GM12878 (cell line): Measurements from ENCODE around the gene LENG9. TPM values are rescaled to one million over a fixed set of nuclear protein-coding genes. Genes with fewer than 3 reads are reported as not detected.
A peak's percentile ranks its signal among the peaks of the same experiment; 100 is the strongest.

Experiments
- ATAC-seq: fragments of 200-7000 bp; cut with Tn5 transposase; 3 replicates; pipeline ENCODE4 v1.9.1; 2020; ENCODE audit warnings: mild to moderate bottlenecking, moderate library complexity
- BruUV-seq: library from RNA; stranded (reverse); fragments of 400-500 nt; replicated peaks from 2 replicates; lab custom pipeline; 2021; lab: Mats Ljungman, UMichigan
- CTCF ChIA-PET: fragments of 300-600 bp; sonication (Branson Sonifier 250); formaldehyde crosslinking; extraction: SDS; loops from one replicate; lab custom pipeline; 2021; ENCODE audit warnings: inconsistent platforms; lab: Yijun Ruan, JAX
- POLR2A ChIA-PET: fragments of 350-600 bp; formaldehyde crosslinking; extraction: SDS; loops from one replicate; lab custom pipeline; 2021; ENCODE audit warnings: inconsistent platforms; lab: Charles Lee
- RAD21 ChIA-PET: fragments of 300-600 bp; sonication (Branson Sonifier 250); formaldehyde crosslinking; loops from one replicate; lab custom pipeline; 2023; ENCODE audit warnings: antibody characterized with exemption; ENCODE audit not compliant: unreplicated experiment; lab: Charles Lee
- SMC1A ChIA-PET: fragments of 300-600 bp; sonication (Branson Sonifier 250); formaldehyde crosslinking; loops from one replicate; lab custom pipeline; 2023; ENCODE audit not compliant: unreplicated experiment, uncharacterized antibody; lab: Charles Lee
- DNase-seq: peaks from one replicate; pipeline ENCODE4 v3.0.0-alpha.2; 2011; ENCODE audit warnings: low read depth, low spot score
- FAIRE-seq: peaks from 3 replicates; lab custom pipeline; 2011; peaks lifted over from hg19 to GRCh38; lab: Jason Lieb, UNC
- H2AFZ ChIP-seq: 2 replicates; pipeline ENCODE4 v1.6.0; 2011; ENCODE audit warnings: low read depth, low read length, control low read depth; ENCODE audit not compliant: control insufficient read depth
- H3K27ac ChIP-seq: 2 replicates; pipeline ENCODE4 v1.5.1; 2011; ENCODE audit warnings: control low read depth; ENCODE audit not compliant: control insufficient read depth, insufficient read depth
- H3K27me3 ChIP-seq, 2 experiments: replicated peaks in 1 of 2; 2 replicates each; pipeline versions ENCODE4 v1.6.0 to v1.6.1; 2011; ENCODE audit warnings: low read length in 1 of 2; ENCODE audit not compliant: control insufficient read depth in 2 of 2, insufficient read depth in 2 of 2
- H3K36me3 ChIP-seq, 2 experiments: 2 replicates each; pipeline ENCODE4 v1.5.1; 2011; ENCODE audit warnings: low read length in 1 of 2; ENCODE audit not compliant: control insufficient read depth in 2 of 2, insufficient read depth in 2 of 2
- H3K4me1 ChIP-seq: 2 replicates; pipeline ENCODE4 v1.6.1; 2011; ENCODE audit warnings: mild to moderate bottlenecking, low read length, moderate library complexity, mixed read lengths; ENCODE audit not compliant: control insufficient read depth, insufficient read depth
- H3K4me2 ChIP-seq: 2 replicates; pipeline ENCODE4 v1.6.0; 2011; ENCODE audit warnings: control low read depth; ENCODE audit not compliant: control insufficient read depth, insufficient read depth
- H3K4me3 ChIP-seq: fragments of 200-600 bp; sonication (generic); 2 replicates; pipeline ENCODE4 v1.5.1; 2016
- H3K79me2 ChIP-seq: 2 replicates; pipeline ENCODE4 v1.6.0; 2011; ENCODE audit warnings: low read length; ENCODE audit not compliant: control insufficient read depth, insufficient read depth
- H3K9ac ChIP-seq: 2 replicates; pipeline ENCODE4 v1.8.0; 2011; ENCODE audit warnings: low read length, control low read depth, mixed read lengths; ENCODE audit not compliant: control insufficient read depth, insufficient read depth
- H3K9me3 ChIP-seq: replicated peaks from 3 replicates; pipeline ENCODE4 v1.5.1; 2011; ENCODE audit warnings: mild to moderate bottlenecking, low read length; ENCODE audit not compliant: control insufficient read depth, insufficient read depth
- H4K20me1 ChIP-seq: 2 replicates; pipeline ENCODE4 v1.6.0; 2011; ENCODE audit not compliant: control insufficient read depth, insufficient read depth
- ATF7 ChIP-seq: fragments of 450-650 bp; IDR thresholded peaks from 2 replicates; pipeline ENCODE4 v1.6.1; 2016; ENCODE audit warnings: low read depth, mild to moderate bottlenecking
- GATAD2B ChIP-seq: fragments of 450-650 bp; conservative IDR thresholded peaks from 2 replicates; pipeline ENCODE4 v1.6.1; 2017; ENCODE audit warnings: low read depth, mild to moderate bottlenecking, moderate library complexity
- IKZF1 ChIP-seq: fragments of 450-650 bp; conservative IDR thresholded peaks from 2 replicates; pipeline ENCODE4 v1.6.1; 2017; ENCODE audit warnings: antibody characterized with exemption, mild to moderate bottlenecking
- MXI1 ChIP-seq: fragments of 150-350 bp; IDR thresholded peaks from 2 replicates; pipeline ENCODE4 v1.6.1; 2011; ENCODE audit warnings: low read depth, mild to moderate bottlenecking, inconsistent platforms, low read length, improper control_type of control experiment
- NR2F1 ChIP-seq: fragments of 450-650 bp; conservative IDR thresholded peaks from 2 replicates; pipeline ENCODE4 v1.6.1; 2017; ENCODE audit warnings: mild to moderate bottlenecking
- POLR2AphosphoS5 ChIP-seq: IDR thresholded peaks from 2 replicates; pipeline ENCODE4 v1.6.1; 2011; ENCODE audit warnings: mild to moderate bottlenecking, low read length, inconsistent platforms
- RELA ChIP-seq: fragments of 450-650 bp; IDR thresholded peaks from 2 replicates; pipeline ENCODE4 v1.8.0; 2014; ENCODE audit warnings: borderline replicate concordance; ENCODE audit not compliant: partially characterized antibody
- SIX5 ChIP-seq: IDR thresholded peaks from 2 replicates; pipeline ENCODE4 v1.6.1; 2011; ENCODE audit warnings: mild to moderate bottlenecking, low read depth, low read length, moderate library complexity; ENCODE audit not compliant: severe bottlenecking
- TCF12 ChIP-seq: IDR thresholded peaks from 2 replicates; pipeline ENCODE4 v1.6.1; 2011; ENCODE audit warnings: low read depth, mild to moderate bottlenecking, low read length
- ZNF687 ChIP-seq: fragments of 450-650 bp; IDR thresholded peaks from 2 replicates; pipeline ENCODE4 v1.6.1; 2017; ENCODE audit warnings: mild to moderate bottlenecking, moderate library complexity
- WGBS: methylation state at CpG from one replicate; pipeline ENCODE4 v1.1.6; 2016; ENCODE audit warnings: low lambda C conversion rate; ENCODE audit not compliant: insufficient replicate concordance, insufficient coverage; ENCODE audit errors: missing lambda C conversion rate; 5-methylcytosine and 5-hydroxymethylcytosine counted together
- in situ Hi-C: fragments of 300-500 bp; cut with MboI; formaldehyde crosslinking; loops from 9 replicates; pipeline ENCODE4 v1.14.3; 2018; ENCODE audit warnings: mixed read lengths
- intact Hi-C: fragments of 100-400 bp; cut with micrococcal nuclease; formaldehyde crosslinking; loops from one replicate; pipeline ENCODE4 v1.14.2; 2022; ENCODE audit not compliant: unreplicated experiment
- polyA plus RNA-seq, 11 experiments: library from polyadenylated mRNA; depleted of rRNA in 4 of 11; unstranded in 6 of 11; stranded (reverse) in 5 of 11; fragments of >200 nt; fragmentation: Nextera tagmentation in 4 of 11; fragmentation: Illumina TruSeq in 1 of 11; extraction: Ambion mirVana in 4 of 11; extraction: Trizol in 1 of 11; gene quantifications; 1 replicate in 1 of 11; 2 replicates in 10 of 11; pipeline versions ENCODE4 v1.2.1 to v1.2.3, GENCODE V29; 2011 to 2016; ENCODE audit warnings: inconsistent platforms in 2 of 11, missing spikeins in 2 of 11, low read depth in 1 of 11
- total RNA-seq, 4 experiments: library from RNA; depleted of rRNA in 3 of 4; stranded (reverse); fragments of >200 nt in 3 of 4; fragmentation: Illumina TruSeq in 1 of 4; extraction: Trizol in 1 of 4; gene quantifications; 2 replicates each; pipeline versions ENCODE4 v1.2.1 to v1.2.3, GENCODE V29; 2013 to 2021
- TF ChIP-seq, protein P1 (sequence below): IDR thresholded peaks from 2 replicates; pipeline ENCODE4 v1.6.1; 2011; ENCODE audit warnings: borderline replicate concordance, low read depth, mild to moderate bottlenecking, moderate library complexity, low read length; ENCODE audit not compliant: insufficient read depth, poor library complexity, severe bottlenecking
- TF ChIP-seq, protein P2 (sequence below): fragments of 450-650 bp; IDR thresholded peaks from 2 replicates; pipeline ENCODE4 v1.6.1; 2014; ENCODE audit warnings: mild to moderate bottlenecking
- TF ChIP-seq, protein P3 (sequence below), 3 experiments: IDR thresholded peaks in 2 of 3; conservative IDR thresholded peaks in 1 of 3; 2 replicates each; pipeline ENCODE4 v1.5.1; 2011; ENCODE audit warnings: low read depth in 3 of 3, low read length in 3 of 3, mild to moderate bottlenecking in 3 of 3, control low read depth in 2 of 3, moderate library complexity in 2 of 3, inconsistent platforms in 1 of 3, mixed read lengths in 1 of 3; ENCODE audit not compliant: control insufficient read depth in 2 of 3, insufficient read depth in 1 of 3; ENCODE audit errors: extremely low read depth in 1 of 3

The LENG9 gene
- total and polyA plus RNA-seq, 10 of the 15 experiments (the other 5 are each of a cell fraction or from before 2014, with no cell fraction given): 0.09 to 2.9 (median 0.76) TPM; not detected in 1

- Histone ChIP-seq H3K27ac (no peak overlapping the region), H3K27me3 (peaks cover 0 to 3% of the 10 kb centered on the region in 2 experiments; a peak in 2 of 4 replicates), H3K9ac (no peak overlapping the region; the same call in 1 of the 2 replicates), H3K4me1 (peaks cover 3% of the 10 kb centered on the region), H3K4me2 (peak overlapping the region; percentile 54; the same call in 1 of the 2 replicates), H3K79me2 (no peaks in the 10 kb centered on the region), H3K9me3 (no peaks in the 10 kb centered on the region), H3K36me3 (no peaks in the 10 kb centered on the region), H2AFZ (peak overlapping the region; percentile 17; the same call in 1 of the 2 replicates), H4K20me1 (no peaks in the 10 kb centered on the region), H3K4me3 (peak overlapping the region; percentile 33; the same call in 1 of the 2 replicates)
- in situ Hi-C loops: loop anchor here (10.0 kb wide), 1 partner anchor 454 kb away; no protein-coding TSS in a partner anchor
- RAD21 ChIA-PET: no interaction called here
- DNase-seq (no peak), FAIRE-seq (no peak), ATAC-seq (peak; percentile 86)
- CTCF ChIA-PET: interaction anchor here (1.1 to 1.4 kb wide), 2 partner anchors 81 to 203 kb away, joined by 3 read pairs; no protein-coding TSS in a partner anchor
- BruUV-seq: no TSS peak
- POLR2A ChIA-PET: no interaction called here
- intact Hi-C loops: loop anchor here (10.0 kb wide), 1 partner anchor 444 kb away; no protein-coding TSS in a partner anchor
- 5% methylated on average over 51 of the region's 60 CpGs for WGBS
- SMC1A ChIA-PET: no interaction called here
- TF ChIP-seq RELA (peak; percentile 19), ATF7 (peak; percentile 82), NR2F1 (peak; percentile 71; the same call in 1 of the 2 replicates), POLR2AphosphoS5 (0 out of 2 replicates have a peak, but pooled peaks have one; percentile 31), SIX5 (no peak), IKZF1 (peak; percentile 71), ZNF687 (peak; percentile 39; the same call in 1 of the 2 replicates), TCF12 (peak; percentile 78; the same call in 1 of the 2 replicates), GATAD2B (peak; percentile 77), MXI1 (0 out of 2 replicates have a peak, but pooled peaks have one; percentile 31)
- TF ChIP-seq, protein P1, sequence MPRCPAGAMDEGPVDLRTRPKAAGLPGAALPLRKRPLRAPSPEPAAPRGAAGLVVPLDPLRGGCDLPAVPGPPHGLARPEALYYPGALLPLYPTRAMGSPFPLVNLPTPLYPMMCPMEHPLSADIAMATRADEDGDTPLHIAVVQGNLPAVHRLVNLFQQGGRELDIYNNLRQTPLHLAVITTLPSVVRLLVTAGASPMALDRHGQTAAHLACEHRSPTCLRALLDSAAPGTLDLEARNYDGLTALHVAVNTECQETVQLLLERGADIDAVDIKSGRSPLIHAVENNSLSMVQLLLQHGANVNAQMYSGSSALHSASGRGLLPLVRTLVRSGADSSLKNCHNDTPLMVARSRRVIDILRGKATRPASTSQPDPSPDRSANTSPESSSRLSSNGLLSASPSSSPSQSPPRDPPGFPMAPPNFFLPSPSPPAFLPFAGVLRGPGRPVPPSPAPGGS: no peak
- TF ChIP-seq, protein P2, sequence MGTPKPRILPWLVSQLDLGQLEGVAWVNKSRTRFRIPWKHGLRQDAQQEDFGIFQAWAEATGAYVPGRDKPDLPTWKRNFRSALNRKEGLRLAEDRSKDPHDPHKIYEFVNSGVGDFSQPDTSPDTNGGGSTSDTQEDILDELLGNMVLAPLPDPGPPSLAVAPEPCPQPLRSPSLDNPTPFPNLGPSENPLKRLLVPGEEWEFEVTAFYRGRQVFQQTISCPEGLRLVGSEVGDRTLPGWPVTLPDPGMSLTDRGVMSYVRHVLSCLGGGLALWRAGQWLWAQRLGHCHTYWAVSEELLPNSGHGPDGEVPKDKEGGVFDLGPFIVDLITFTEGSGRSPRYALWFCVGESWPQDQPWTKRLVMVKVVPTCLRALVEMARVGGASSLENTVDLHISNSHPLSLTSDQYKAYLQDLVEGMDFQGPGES: no peak
- TF ChIP-seq, protein P3, sequence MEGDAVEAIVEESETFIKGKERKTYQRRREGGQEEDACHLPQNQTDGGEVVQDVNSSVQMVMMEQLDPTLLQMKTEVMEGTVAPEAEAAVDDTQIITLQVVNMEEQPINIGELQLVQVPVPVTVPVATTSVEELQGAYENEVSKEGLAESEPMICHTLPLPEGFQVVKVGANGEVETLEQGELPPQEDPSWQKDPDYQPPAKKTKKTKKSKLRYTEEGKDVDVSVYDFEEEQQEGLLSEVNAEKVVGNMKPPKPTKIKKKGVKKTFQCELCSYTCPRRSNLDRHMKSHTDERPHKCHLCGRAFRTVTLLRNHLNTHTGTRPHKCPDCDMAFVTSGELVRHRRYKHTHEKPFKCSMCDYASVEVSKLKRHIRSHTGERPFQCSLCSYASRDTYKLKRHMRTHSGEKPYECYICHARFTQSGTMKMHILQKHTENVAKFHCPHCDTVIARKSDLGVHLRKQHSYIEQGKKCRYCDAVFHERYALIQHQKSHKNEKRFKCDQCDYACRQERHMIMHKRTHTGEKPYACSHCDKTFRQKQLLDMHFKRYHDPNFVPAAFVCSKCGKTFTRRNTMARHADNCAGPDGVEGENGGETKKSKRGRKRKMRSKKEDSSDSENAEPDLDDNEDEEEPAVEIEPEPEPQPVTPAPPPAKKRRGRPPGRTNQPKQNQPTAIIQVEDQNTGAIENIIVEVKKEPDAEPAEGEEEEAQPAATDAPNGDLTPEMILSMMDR (IDR thresholded peaks at IDR 0.05 in 2 of 3, conservative IDR thresholded peaks at IDR 0.05 in 1 of 3; ENCODE audit: control insufficient read depth in 2 of 3, extremely low read depth in 1 of 3, insufficient read depth in 1 of 3, low read depth in 3 of 3, low read length in 3 of 3): no peak
Measured at GRCh38 chr19:54470991-54471782, 7.6 kb upstream of the LENG9 start.
